HG03135 (cell line): ENCODE measurements around the gene CALHM1.
"Not testable (repeated sequence)": the region's sequence is repeated elsewhere in the genome, so short reads cannot be mapped to it uniquely, and the experiment has no call there.

Experiments used
- ATAC-seq: cut with Tn5 transposase; IDR thresholded peaks from one replicate; pipeline ENCODE4 v1.9.1; 2021; ENCODE audit warnings: mild to moderate bottlenecking, moderate library complexity; ENCODE audit not compliant: unreplicated experiment

CALHM1 gene

GRCh38 chr10:103487410-103487708 lies 28.7 kb upstream of the CALHM1 start:
- ATAC-seq = no peak

- ATAC-seq = not testable (repeated sequence)
Observed at GRCh38 chr10:103486635-103487409, 28.1 kb upstream of the CALHM1 start.

GRCh38 chr10:103481974-103482531 lies 23.4 kb upstream of the CALHM1 start:
- no peak for ATAC-seq

GRCh38 chr10:103480521-103480920 lies 21.8 kb upstream of the CALHM1 start:
- no peak for ATAC-seq

GRCh38 chr10:103479135-103479534 lies 20.4 kb upstream of the CALHM1 start, which contains the start of gene CALHM3:
TSS of gene CALHM3 (minus strand) at chr10:103479240. CDS start at chr10:103479032, 208 bp downstream.
- no peak for ATAC-seq

GRCh38 chr10:103478671-103479070 lies 20.0 kb upstream of the CALHM1 start:
- ATAC-seq = no peak

- peak; percentile 37 for ATAC-seq
Observed at GRCh38 chr10:103476046-103476768, 17.5 kb upstream of the CALHM1 start.

GRCh38 chr10:103475437-103475836 lies 16.7 kb upstream of the CALHM1 start:
- no peak for ATAC-seq

- no peak for ATAC-seq
Observed at GRCh38 chr10:103474077-103474476, 15.4 kb upstream of the CALHM1 start.

- ATAC-seq = no peak
Observed at GRCh38 chr10:103473261-103473671, 14.6 kb upstream of the CALHM1 start.

GRCh38 chr10:103472005-103472404 lies 13.3 kb upstream of the CALHM1 start:
- ATAC-seq = peak; percentile 29

GRCh38 chr10:103470761-103471653 lies 12.3 kb upstream of the CALHM1 start:
- peak; percentile 72 for ATAC-seq

GRCh38 chr10:103469201-103469600 lies 10.5 kb upstream of the CALHM1 start:
- ATAC-seq = no peak

GRCh38 chr10:103467406-103467805 lies 8.7 kb upstream of the CALHM1 start:
- ATAC-seq = no peak

GRCh38 chr10:103466734-103467133 lies 8.0 kb upstream of the CALHM1 start:
- no peak for ATAC-seq

- ATAC-seq = no peak
Observed at GRCh38 chr10:103465411-103466179, 6.9 kb upstream of the CALHM1 start.

- no peak for ATAC-seq
Observed at GRCh38 chr10:103463499-103463898, 4.8 kb upstream of the CALHM1 start.

- ATAC-seq = no peak
Observed at GRCh38 chr10:103459615-103460014, 915 bp upstream of the CALHM1 start.

- no peak for ATAC-seq
Observed at GRCh38 chr10:103457896-103458583, 660 bp downstream of the CALHM1 start.
